CD1c-positive myeloid dendritic cell (primary cell): ENCODE data around the gene UTP3.
"Not testable (repeated sequence)": the region's sequence is repeated elsewhere in the genome, so short reads cannot be mapped to it uniquely, and the experiment has no call there.

ENCODE experiments used
- DNase-seq: peaks from one replicate; pipeline ENCODE4 v3.0.0-alpha.2; 2016; ENCODE audit errors: extremely low spot score

UTP3 gene

GRCh38 chr4:70687821-70688794 lies at the start of gene UTP3:
TSS of gene UTP3 (plus strand) at chr4:70688532. CDS start at chr4:70688678, 146 bp downstream.
- peak; percentile 98 for DNase-seq

- DNase-seq, result no peak
Measured at GRCh38 chr4:70640192-70640591, 48.1 kb upstream of the UTP3 start.

GRCh38 chr4:70650741-70651140 lies 37.6 kb upstream of the UTP3 start:
- not testable (repeated sequence) for DNase-seq

GRCh38 chr4:70651864-70652506 lies 36.3 kb upstream of the UTP3 start:
- DNase-seq, result peak; percentile 56

- DNase-seq, result no peak
Measured at GRCh38 chr4:70654605-70655011, 33.7 kb upstream of the UTP3 start.

- DNase-seq, result no peak
Measured at GRCh38 chr4:70657326-70657725, 31.0 kb upstream of the UTP3 start.

- no peak for DNase-seq
Measured at GRCh38 chr4:70658418-70658817, 29.9 kb upstream of the UTP3 start.

GRCh38 chr4:70660106-70660505 lies 28.2 kb upstream of the UTP3 start:
- no peak for DNase-seq

- DNase-seq, result not testable (repeated sequence)
Measured at GRCh38 chr4:70661309-70661922, 26.9 kb upstream of the UTP3 start.

- no peak for DNase-seq
Measured at GRCh38 chr4:70666369-70666768, 22.0 kb upstream of the UTP3 start, which contains the start of gene JCHAIN. TSS of gene JCHAIN (minus strand) at chr4:70666508. CDS start at chr4:70666490, 18 bp downstream.

GRCh38 chr4:70667740-70668535 lies 20.4 kb upstream of the UTP3 start:
- no peak for DNase-seq

- no peak for DNase-seq
Measured at GRCh38 chr4:70670332-70671014, 17.9 kb upstream of the UTP3 start.

- DNase-seq, result no peak
Measured at GRCh38 chr4:70671091-70671490, 17.2 kb upstream of the UTP3 start.

GRCh38 chr4:70674191-70674590 lies 14.1 kb upstream of the UTP3 start:
- no peak for DNase-seq

- DNase-seq, result no peak
Measured at GRCh38 chr4:70674731-70675130, 13.6 kb upstream of the UTP3 start.

GRCh38 chr4:70676554-70677090 lies 11.7 kb upstream of the UTP3 start:
- DNase-seq, result no peak

- no peak for DNase-seq
Measured at GRCh38 chr4:70678383-70678999, 9.8 kb upstream of the UTP3 start.

- DNase-seq, result no peak
Measured at GRCh38 chr4:70680934-70681333, 7.4 kb upstream of the UTP3 start.

- DNase-seq, result no peak
Measured at GRCh38 chr4:70681704-70682103, 6.6 kb upstream of the UTP3 start.

GRCh38 chr4:70682142-70682541 lies 6.2 kb upstream of the UTP3 start:
- not testable (repeated sequence) for DNase-seq
